Rectal smooth muscle tissue (tissue), 1 donor: ENCODE data around the gene VPS51.
A peak's percentile ranks its signal among the peaks of the same experiment; 100 is the strongest.
"Not testable (repeated sequence)": the region's sequence is repeated elsewhere in the genome, so short reads cannot be mapped to it uniquely, and the experiment has no call there.

ENCODE experiments used
- H3K27ac ChIP-seq: one replicate; pipeline ENCODE4 v1.7.0; 2013; ENCODE audit warnings: low read depth, low read length, inconsistent platforms
- H3K27me3 ChIP-seq: one replicate; pipeline ENCODE4 v1.7.0; 2013; ENCODE audit warnings: low read length; ENCODE audit not compliant: control insufficient read depth, insufficient read depth
- H3K36me3 ChIP-seq: one replicate; pipeline ENCODE4 v1.7.0; 2013; ENCODE audit warnings: low read length; ENCODE audit not compliant: control insufficient read depth, insufficient read depth
- H3K4me1 ChIP-seq: one replicate; pipeline ENCODE4 v1.7.0; 2013; ENCODE audit warnings: low read length; ENCODE audit not compliant: control insufficient read depth, insufficient read depth
- H3K4me3 ChIP-seq: one replicate; pipeline ENCODE4 v1.7.0; 2013; ENCODE audit warnings: low read length
- H3K9ac ChIP-seq: one replicate; pipeline ENCODE4 v1.7.0; 2013; ENCODE audit warnings: low read length

Gene VPS51

GRCh38 chr11:65147352-65148075, 51.5 kb downstream of the VPS51 start:
- Histone ChIP-seq H3K27me3 (no peaks in the 10 kb centered on the region), H3K27ac (no peak overlapping the region), H3K36me3 (no peaks in the 10 kb centered on the region), H3K4me3 (no peak overlapping the region), H3K9ac (no peak overlapping the region), H3K4me1 (no peaks in the 10 kb centered on the region)

GRCh38 chr11:65148657-65149056, 52.6 kb downstream of the VPS51 start:
- no peak overlapping the region for H3K27ac ChIP-seq
- no peaks in the 10 kb centered on the region for H3K27me3 ChIP-seq

GRCh38 chr11:65150131-65150508, 54.1 kb downstream of the VPS51 start:
- H3K27ac ChIP-seq, H3K36me3 ChIP-seq, H3K4me1 ChIP-seq, H3K27me3 ChIP-seq, H3K4me3 ChIP-seq, H3K9ac ChIP-seq: not testable (repeated sequence)

More at GRCh38 chr11:65148657-65149056, 52.6 kb downstream of the VPS51 start:
- Histone ChIP-seq H3K4me1 (no peaks in the 10 kb centered on the region), H3K9ac (no peak overlapping the region), H3K4me3 (no peak overlapping the region), H3K36me3 (no peaks in the 10 kb centered on the region)

GRCh38 chr11:65150509-65151299, 54.7 kb downstream of the VPS51 start:
- Histone ChIP-seq H3K4me3 (no peak overlapping the region), H3K4me1 (no peaks in the 10 kb centered on the region), H3K9ac (no peak overlapping the region), H3K27me3 (no peaks in the 10 kb centered on the region), H3K36me3 (no peaks in the 10 kb centered on the region), H3K27ac (peak overlapping the region; percentile 18)

GRCh38 chr11:65151331-65151899, 55.4 kb downstream of the VPS51 start:
- Histone ChIP-seq H3K27ac (no peak overlapping the region), H3K9ac (no peak overlapping the region)

GRCh38 chr11:65152122-65152521, 56.1 kb downstream of the VPS51 start:
- Histone ChIP-seq H3K4me3 (no peak overlapping the region), H3K9ac (no peak overlapping the region), H3K27ac (no peak overlapping the region), H3K36me3 (no peaks in the 10 kb centered on the region), H3K4me1 (no peaks in the 10 kb centered on the region), H3K27me3 (no peaks in the 10 kb centered on the region)

More at GRCh38 chr11:65151331-65151899, 55.4 kb downstream of the VPS51 start:
- Histone ChIP-seq H3K4me1 (no peaks in the 10 kb centered on the region), H3K27me3 (no peaks in the 10 kb centered on the region), H3K4me3 (no peak overlapping the region), H3K36me3 (no peaks in the 10 kb centered on the region)

- Histone ChIP-seq H3K36me3 (no peaks in the 10 kb centered on the region), H3K27me3 (no peaks in the 10 kb centered on the region), H3K4me1 (no peaks in the 10 kb centered on the region), H3K27ac (no peak overlapping the region), H3K4me3 (no peak overlapping the region), H3K9ac (no peak overlapping the region)
These were observed 60.2 kb downstream of the VPS51 start for GRCh38 chr11:65156256-65156655.

GRCh38 chr11:65156926-65157325, 60.9 kb downstream of the VPS51 start:
- H3K27ac ChIP-seq = no peak overlapping the region
- no peak overlapping the region for H3K9ac ChIP-seq
- H3K4me1 ChIP-seq = no peaks in the 10 kb centered on the region
- H3K27me3 ChIP-seq = no peaks in the 10 kb centered on the region
- H3K4me3 ChIP-seq = no peak overlapping the region
- no peaks in the 10 kb centered on the region for H3K36me3 ChIP-seq

- Histone ChIP-seq H3K4me3 (no peak overlapping the region), H3K4me1 (no peaks in the 10 kb centered on the region), H3K36me3 (no peaks in the 10 kb centered on the region), H3K9ac (no peak overlapping the region), H3K27ac (no peak overlapping the region), H3K27me3 (no peaks in the 10 kb centered on the region)
These were observed 61.3 kb downstream of the VPS51 start for GRCh38 chr11:65157336-65157735.

- Histone ChIP-seq H3K27me3 (no peaks in the 10 kb centered on the region), H3K4me3 (no peak overlapping the region), H3K9ac (no peak overlapping the region), H3K36me3 (no peaks in the 10 kb centered on the region), H3K4me1 (no peaks in the 10 kb centered on the region), H3K27ac (no peak overlapping the region)
These were observed 63.0 kb downstream of the VPS51 start for GRCh38 chr11:65159012-65159411.

GRCh38 chr11:65160643-65161042, 64.6 kb downstream of the VPS51 start:
- Histone ChIP-seq H3K9ac (no peak overlapping the region), H3K27me3 (no peaks in the 10 kb centered on the region), H3K36me3 (no peaks in the 10 kb centered on the region), H3K27ac (no peak overlapping the region), H3K4me1 (no peaks in the 10 kb centered on the region), H3K4me3 (no peak overlapping the region)
